Measurements from ENCODE around the gene ZNF143.

GRCh38 chr11:9461760-9462134 lies 935 bp downstream of the ZNF143 start:
- TF ChIP-seq CTCF (IDR thresholded peaks at IDR 0.05) (no peak), ZFX (IDR thresholded peaks at IDR 0.05; ENCODE audit: borderline replicate concordance) (no peak)
